HCT116 (cell line): ENCODE results near the gene GJB5. TPM values are rescaled to one million over a fixed set of nuclear protein-coding genes. Genes with fewer than 3 reads are reported as not detected.

Experiments
- ATAC-seq: fragments of 200-7000 bp; cut with Tn5 transposase; 2 replicates; pipeline ENCODE4 v1.9.1; 2020; ENCODE audit warnings: mild to moderate bottlenecking, moderate library complexity
- BruUV-seq: library from RNA; stranded (reverse); fragments of 400-500 nt; replicated peaks from 2 replicates; lab custom pipeline; 2021; lab: Mats Ljungman, UMichigan
- CTCF ChIA-PET: fragments of 300-600 bp; sonication (Branson Sonifier 250); formaldehyde crosslinking; loops from one replicate; lab custom pipeline; 2021; ENCODE audit warnings: antibody characterized with exemption; lab: Charles Lee
- POLR2A ChIA-PET: fragments of 300-600, 350-600 bp; sonication (Branson Sonifier 250); formaldehyde crosslinking; loops from one replicate; lab custom pipeline; 2021; ENCODE audit warnings: antibody characterized with exemption; lab: Charles Lee
- RAD21 ChIA-PET, 2 experiments: fragments of 300-600 bp; sonication (Branson Sonifier 250); formaldehyde crosslinking; loops; one replicate each; lab custom pipeline; 2023; ENCODE audit warnings: low total read pairs in 2 of 2; ENCODE audit not compliant: uncharacterized antibody in 2 of 2, unreplicated experiment in 2 of 2, low non-redundant PET in 1 of 2; lab: Charles Lee
- DNase-seq: peaks from one replicate; pipeline ENCODE4 v3.0.0-alpha.2; 2010; ENCODE audit warnings: low read depth, low spot score
- H2AFZ ChIP-seq: fragments of 200-600 bp; shearing (Covaris generic), sonication (generic); 2 replicates; pipeline ENCODE4 v1.6.1; 2017; ENCODE audit warnings: low read depth, mixed run types, mixed read lengths, antibody characterized with exemption, low read length; ENCODE audit not compliant: poor library complexity, severe bottlenecking
- H3K27ac ChIP-seq: 2 replicates; pipeline ENCODE4 v1.5.1; 2012; ENCODE audit warnings: low read depth, low read length
- H3K27me3 ChIP-seq: fragments of 200-600 bp; sonication (generic); 2 replicates; pipeline ENCODE4 v1.6.1; 2016; ENCODE audit warnings: mixed run types, low read length, mixed read lengths; ENCODE audit not compliant: insufficient read depth
- H3K36me3 ChIP-seq, 2 experiments: fragments of 200-500 bp in 1 of 2; fragments of 200-600 bp in 1 of 2; sonication (Bioruptor generic) in 1 of 2; sonication (generic) in 1 of 2; 2 replicates each; pipeline versions ENCODE4 v1.5.1 to v1.6.1; 2014 to 2016; ENCODE audit warnings: low read length in 2 of 2, inconsistent platforms in 1 of 2, mixed read lengths in 1 of 2, mixed run types in 1 of 2; ENCODE audit not compliant: insufficient read depth in 2 of 2, control insufficient read depth in 1 of 2
- H3K4me1 ChIP-seq, 2 experiments: fragments of 200-600 bp in 1 of 2; sonication (generic) in 1 of 2; 2 replicates each; pipeline versions ENCODE4 v1.5.1 to v1.6.1; 2012 to 2017; ENCODE audit warnings: low read length in 2 of 2, inconsistent platforms in 1 of 2, mild to moderate bottlenecking in 1 of 2, mixed read lengths in 1 of 2, mixed run types in 1 of 2, moderate library complexity in 1 of 2; ENCODE audit not compliant: insufficient read depth in 2 of 2, control insufficient read depth in 1 of 2
- H3K4me2 ChIP-seq: fragments of 200-600 bp; sonication (generic); 2 replicates; pipeline ENCODE4 v1.6.1; 2017; ENCODE audit warnings: mixed run types, low read length, mixed read lengths
- H3K4me3 ChIP-seq, 2 experiments: fragments of 200-600 bp in 1 of 2; sonication (generic) in 1 of 2; replicated peaks in 1 of 2; 2 replicates each; pipeline ENCODE4 v1.5.1; 2011 to 2016; ENCODE audit warnings: low read length in 2 of 2, control low read depth in 1 of 2, low read depth in 1 of 2, mild to moderate bottlenecking in 1 of 2, mixed read lengths in 1 of 2, mixed run types in 1 of 2
- H3K79me2 ChIP-seq: fragments of 200-600 bp; sonication (generic); 2 replicates; pipeline ENCODE4 v1.6.1; 2017; ENCODE audit warnings: mild to moderate bottlenecking, mixed run types, low read length, moderate library complexity, mixed read lengths; ENCODE audit not compliant: insufficient read depth
- H3K9ac ChIP-seq: fragments of 200-600 bp; sonication (generic); 2 replicates; pipeline ENCODE4 v1.6.1; 2016; ENCODE audit warnings: low read length, mixed read lengths
- H3K9me2 ChIP-seq: fragments of 200-600 bp; sonication (generic), shearing (Covaris generic); 2 replicates; pipeline ENCODE4 v1.6.1; 2017; ENCODE audit warnings: mixed run types, mild to moderate bottlenecking, moderate library complexity; ENCODE audit not compliant: insufficient read depth
- H3K9me3 ChIP-seq, 2 experiments: fragments of 200-500 bp in 1 of 2; fragments of 200-600 bp in 1 of 2; sonication (Bioruptor generic) in 1 of 2; sonication (generic) in 1 of 2; 2 replicates each; pipeline ENCODE4 v1.6.1; 2014 to 2017; ENCODE audit warnings: low read length in 2 of 2, mixed read lengths in 2 of 2, inconsistent platforms in 1 of 2, low read depth in 1 of 2, mild to moderate bottlenecking in 1 of 2, mixed run types in 1 of 2, moderate library complexity in 1 of 2; ENCODE audit not compliant: control insufficient read depth in 1 of 2, insufficient read depth in 1 of 2
- H4K20me1 ChIP-seq: fragments of 200-600 bp; sonication (generic), shearing (Covaris generic); 2 replicates; pipeline ENCODE4 v1.6.1; 2017; ENCODE audit warnings: mixed run types, mild to moderate bottlenecking, moderate library complexity; ENCODE audit not compliant: insufficient read depth
- CBX3 ChIP-seq: IDR thresholded peaks from 2 replicates; pipeline ENCODE4 v1.6.1; 2012; ENCODE audit warnings: low read depth
- CEBPB ChIP-seq: IDR thresholded peaks from 2 replicates; pipeline ENCODE4 v1.6.1; 2012; ENCODE audit warnings: low read depth
- CTCF ChIP-seq, 3 experiments: fragments of 200-600 bp in 1 of 3; sonication (generic) in 1 of 3; IDR thresholded peaks in 2 of 3; conservative IDR thresholded peaks in 1 of 3; 2 replicates each; pipeline ENCODE4 v1.5.1; 2012 to 2017; ENCODE audit warnings: low read depth in 2 of 3, low read length in 2 of 3, antibody characterized with exemption in 1 of 3, borderline replicate concordance in 1 of 3, control low read depth in 1 of 3, mild to moderate bottlenecking in 1 of 3, mixed read lengths in 1 of 3, mixed run types in 1 of 3, moderate library complexity in 1 of 3; ENCODE audit not compliant: insufficient read depth in 1 of 3
- EGR1 ChIP-seq: IDR thresholded peaks from 2 replicates; pipeline ENCODE4 v1.6.1; 2012; ENCODE audit warnings: low read depth
- ELF1 ChIP-seq: IDR thresholded peaks from 2 replicates; pipeline ENCODE4 v1.6.1; 2012; ENCODE audit warnings: low read depth, borderline replicate concordance
- EZH2phosphoT487 ChIP-seq: fragments of 200-600 bp; IDR thresholded peaks from 2 replicates; pipeline ENCODE4 v1.6.1; 2018; ENCODE audit warnings: antibody characterized with exemption, borderline replicate concordance
- JUND ChIP-seq: IDR thresholded peaks from 2 replicates; pipeline ENCODE4 v1.6.1; 2012
- MAX ChIP-seq: IDR thresholded peaks from 2 replicates; pipeline ENCODE4 v1.6.1; 2012
- POLR2A ChIP-seq: IDR thresholded peaks from 2 replicates; pipeline ENCODE4 v1.7.0; 2011; ENCODE audit warnings: borderline replicate concordance; ENCODE audit not compliant: insufficient read depth, insufficient read length; ENCODE audit errors: extremely low read depth
- RAD21 ChIP-seq: IDR thresholded peaks from 2 replicates; pipeline ENCODE4 v1.6.1; 2012; ENCODE audit warnings: low read depth, mild to moderate bottlenecking
- REST ChIP-seq: IDR thresholded peaks from 2 replicates; pipeline ENCODE4 v1.6.1; 2012; ENCODE audit warnings: low read depth
- SIN3A ChIP-seq: IDR thresholded peaks from 2 replicates; pipeline ENCODE4 v1.6.1; 2012; ENCODE audit warnings: low read depth
- SRF ChIP-seq: IDR thresholded peaks from 2 replicates; pipeline ENCODE4 v1.6.1; 2012; ENCODE audit warnings: low read depth
- TCF7L2 ChIP-seq: IDR thresholded peaks from 2 replicates; pipeline ENCODE4 v1.7.0; 2011; ENCODE audit warnings: borderline replicate concordance, inconsistent platforms; ENCODE audit not compliant: insufficient read depth, insufficient read length; ENCODE audit errors: extremely low read depth
- YY1 ChIP-seq: IDR thresholded peaks from 2 replicates; pipeline ENCODE4 v1.6.1; 2011; ENCODE audit warnings: low read length, low read depth, moderate library complexity, mild to moderate bottlenecking; ENCODE audit not compliant: insufficient replicate concordance; ENCODE audit errors: extremely low read depth
- ZFX ChIP-seq: fragments of 450-650 bp; IDR thresholded peaks from 2 replicates; pipeline ENCODE4 v1.6.1; 2017
- ZNF274 ChIP-seq: fragments of 200-500 bp; sonication (Bioruptor generic); IDR thresholded peaks from 2 replicates; pipeline ENCODE4 v1.6.1; 2014; ENCODE audit warnings: mild to moderate bottlenecking, low read depth, low read length, inconsistent platforms
- intact Hi-C: fragments of 100-400 bp; cut with micrococcal nuclease; formaldehyde crosslinking; loops from 2 replicates; pipeline ENCODE4 v1.10.0; 2022
- total RNA-seq: library from RNA; stranded (reverse); gene quantifications from one replicate; pipeline ENCODE4 v1.2.1, GENCODE V29; 2021; ENCODE audit not compliant: unreplicated experiment

Gene GJB5
- total RNA-seq, 1 experiment from 2014 or later, result 4.6 TPM

GRCh38 chr1:34800214-34800613 is 45.4 kb downstream of the GJB5 start:
- RAD21 ChIA-PET, result no interaction called here

More at GRCh38 chr1:34800214-34800613, 45.4 kb downstream of the GJB5 start:
- no peaks in the 10 kb centered on the region for H3K4me1 ChIP-seq
- H3K36me3 ChIP-seq, result no peaks in the 10 kb centered on the region
- H3K9me3 ChIP-seq, result no peaks in the 10 kb centered on the region
- intact Hi-C loops, result no loop called here
- DNase-seq (no peak), ATAC-seq (no peak)
- TF ChIP-seq REST, result no peak
- no peak for TF ChIP-seq SIN3A
- no peak for TF ChIP-seq CBX3
- TF ChIP-seq CTCF (IDR thresholded peaks at IDR 0.05 in 2 of 3, conservative IDR thresholded peaks at IDR 0.05 in 1 of 3; ENCODE audit: borderline replicate concordance in 1 of 3, insufficient read depth in 1 of 3, low read depth in 2 of 3, low read length in 2 of 3), result no peak
- TF ChIP-seq TCF7L2, result no peak
- no peak for TF ChIP-seq EGR1
- no peak for TF ChIP-seq CEBPB
- TF ChIP-seq EZH2phosphoT487, result no peak
- TF ChIP-seq POLR2A, result no peak
- no peak for TF ChIP-seq MAX
- TF ChIP-seq JUND, result no peak
- no peak for TF ChIP-seq ZNF274
- TF ChIP-seq SRF, result no peak
- no peak for TF ChIP-seq ELF1
- no peak for TF ChIP-seq ZFX
- TF ChIP-seq YY1, result no peak
- TF ChIP-seq RAD21, result no peak
- H3K27me3 ChIP-seq, result peaks cover 3% of the 10 kb centered on the region; the same call in 1 of the 2 replicates
- H4K20me1 ChIP-seq, result no peaks in the 10 kb centered on the region
- H3K4me2 ChIP-seq, result no peak overlapping the region
- ChIA-PET CTCF (no interaction called here), POLR2A (no interaction called here)
- no peaks in the 10 kb centered on the region for H3K9me2 ChIP-seq
- no peaks in the 10 kb centered on the region for H3K79me2 ChIP-seq
- no TSS peak for BruUV-seq
- H3K27ac ChIP-seq, result no peak overlapping the region
- H3K9ac ChIP-seq, result no peak overlapping the region
- no peak overlapping the region for H3K4me3 ChIP-seq
- H2AFZ ChIP-seq, result no peak overlapping the region
